ENCODE data around the gene DRC7.
"Not testable (repeated sequence)": the region's sequence is repeated elsewhere in the genome, so short reads cannot be mapped to it uniquely, and the experiment has no call there.

Gene DRC7

DNA sequence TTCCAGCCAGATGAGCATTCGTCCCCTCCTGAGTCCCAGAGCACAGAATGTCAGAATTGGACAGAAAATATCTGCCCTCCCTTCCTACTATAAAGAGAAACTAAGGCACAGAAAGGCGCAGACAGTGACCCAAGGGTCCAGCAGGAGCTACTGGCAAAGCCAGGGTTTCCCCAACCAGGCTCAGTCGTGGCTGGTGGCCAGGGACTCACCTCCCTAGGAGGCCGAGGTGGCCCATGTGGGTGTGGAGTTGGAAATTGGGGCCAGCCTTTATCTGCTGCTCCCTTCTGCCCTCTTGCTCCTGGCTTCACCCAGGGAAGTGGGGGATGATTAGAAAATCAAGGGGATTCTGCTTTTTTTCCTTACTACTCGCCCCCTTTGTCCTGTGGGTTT is 1.1 kb downstream of the DRC7 start:
- no peak for DNase-seq

DNA sequence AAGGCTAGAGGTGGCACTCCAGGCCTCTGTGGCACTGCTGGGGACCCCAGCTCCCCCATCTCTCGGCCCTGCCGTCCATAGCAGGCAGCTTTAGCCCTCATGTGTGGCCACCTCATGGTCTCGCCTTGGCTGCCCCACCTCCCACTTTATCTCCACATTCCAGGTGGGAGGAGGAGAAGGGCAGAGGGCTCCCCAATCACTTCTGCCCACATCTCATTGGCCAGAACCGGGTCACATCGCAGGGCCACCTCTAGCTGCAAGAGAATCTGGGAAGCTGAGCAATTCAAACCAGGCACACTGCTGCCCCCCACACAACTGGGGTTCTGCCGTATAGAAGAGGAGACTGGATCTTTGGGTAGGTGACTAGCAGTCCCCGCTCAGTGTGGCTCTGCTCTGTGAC is 1.6 kb downstream of the DRC7 start:
- no peak for DNase-seq

DNA sequence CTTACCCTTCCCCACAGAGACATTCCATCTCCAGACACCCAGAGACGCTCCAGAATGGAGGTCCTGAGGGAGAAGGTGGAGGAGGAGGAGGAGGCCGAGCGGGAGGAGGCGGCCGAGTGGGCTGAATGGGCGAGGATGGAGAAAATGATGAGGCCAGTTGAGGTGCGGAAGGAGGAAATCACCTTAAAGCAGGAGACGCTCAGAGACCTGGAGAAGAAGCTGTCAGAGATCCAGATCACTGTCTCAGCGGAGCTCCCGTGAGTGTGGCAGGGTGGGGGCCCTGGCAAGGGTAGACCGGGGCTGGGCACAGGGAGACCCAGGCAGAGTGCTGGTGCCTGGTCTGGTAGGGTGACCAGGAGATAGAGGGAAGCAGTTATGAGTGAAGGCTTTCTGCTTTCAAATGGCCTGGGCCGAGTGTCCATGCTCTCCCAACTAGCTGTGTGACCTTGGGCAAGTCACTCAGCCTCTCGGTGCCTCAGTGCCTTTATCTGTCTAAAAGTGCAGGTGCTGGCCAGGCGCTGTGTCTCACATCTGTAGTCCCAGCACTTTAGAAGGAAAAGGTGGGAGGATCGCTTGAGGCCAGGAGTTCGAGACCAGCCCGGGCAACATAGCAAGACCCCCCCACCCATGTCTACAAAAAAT is 3.4 kb downstream of the DRC7 start:
- no peak for DNase-seq

DNA sequence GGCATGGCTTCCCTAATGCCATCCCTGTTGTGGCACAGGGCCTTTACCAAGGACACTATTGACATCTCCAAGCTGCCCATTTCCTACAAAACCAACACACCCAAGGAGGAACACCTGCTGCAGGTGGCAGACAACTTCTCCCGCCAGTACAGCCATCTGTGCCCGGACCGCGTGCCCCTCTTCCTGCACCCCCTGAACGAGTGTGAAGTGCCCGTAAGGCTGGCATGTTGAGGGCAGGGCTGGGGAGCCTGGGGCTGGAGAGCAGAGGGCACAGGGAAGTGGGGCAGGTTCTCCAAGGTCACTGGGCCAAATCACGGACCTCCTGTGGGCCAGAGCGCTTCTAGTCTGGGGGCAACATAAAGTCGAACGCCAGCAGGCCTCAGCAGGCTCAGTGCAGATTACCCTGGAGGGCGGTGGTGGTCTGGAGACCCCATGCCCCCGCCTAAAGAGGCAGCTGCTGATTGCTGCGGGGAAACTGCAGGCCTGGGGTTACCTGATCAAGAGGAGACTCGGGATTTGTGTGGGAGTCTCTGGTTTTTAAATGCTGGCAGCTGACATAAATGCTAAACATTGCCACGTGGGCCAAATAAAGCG is 4.3 kb downstream of the DRC7 start:
- DNase-seq: no peak

DNA sequence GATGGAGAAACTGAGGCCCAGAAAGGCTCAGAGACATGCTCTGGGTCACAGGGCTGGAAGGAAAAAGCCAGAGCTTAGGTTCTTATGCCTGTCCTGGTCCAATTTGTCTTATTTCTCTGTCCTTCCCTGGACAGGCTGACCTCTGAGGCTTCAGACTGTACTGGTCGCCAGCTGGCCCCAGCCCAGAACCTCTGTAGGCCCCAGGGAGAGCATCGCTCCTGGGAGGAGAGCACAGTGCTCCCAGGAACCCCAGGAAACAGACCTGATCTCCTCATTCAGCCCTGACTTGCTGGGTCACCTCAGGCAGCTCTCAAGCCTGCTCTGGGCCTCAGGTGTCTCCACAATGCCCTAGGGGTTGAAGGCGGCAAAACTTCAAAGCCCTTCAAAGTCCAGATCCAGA is 4.9 kb downstream of the DRC7 start:
- no peak for DNase-seq

DNA sequence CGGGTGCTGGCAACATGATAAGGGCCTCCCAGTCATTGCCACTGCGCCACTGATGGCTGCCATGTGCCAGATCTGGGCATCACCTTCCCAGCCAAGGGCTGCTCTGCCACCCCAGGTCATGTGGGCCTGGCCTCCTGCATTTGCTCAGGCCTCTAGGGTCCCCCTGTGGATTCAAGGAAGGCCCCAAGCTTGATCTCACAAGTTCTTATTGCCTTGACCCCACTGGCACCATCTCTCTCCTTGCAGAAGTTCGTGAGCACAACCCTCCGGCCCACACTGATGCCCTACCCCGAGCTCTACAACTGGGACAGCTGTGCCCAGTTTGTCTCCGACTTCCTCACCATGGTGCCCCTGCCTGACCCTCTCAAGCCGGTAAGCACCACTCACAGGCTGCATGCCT is 5.3 kb downstream of the DRC7 start:
- no peak for DNase-seq

DNA sequence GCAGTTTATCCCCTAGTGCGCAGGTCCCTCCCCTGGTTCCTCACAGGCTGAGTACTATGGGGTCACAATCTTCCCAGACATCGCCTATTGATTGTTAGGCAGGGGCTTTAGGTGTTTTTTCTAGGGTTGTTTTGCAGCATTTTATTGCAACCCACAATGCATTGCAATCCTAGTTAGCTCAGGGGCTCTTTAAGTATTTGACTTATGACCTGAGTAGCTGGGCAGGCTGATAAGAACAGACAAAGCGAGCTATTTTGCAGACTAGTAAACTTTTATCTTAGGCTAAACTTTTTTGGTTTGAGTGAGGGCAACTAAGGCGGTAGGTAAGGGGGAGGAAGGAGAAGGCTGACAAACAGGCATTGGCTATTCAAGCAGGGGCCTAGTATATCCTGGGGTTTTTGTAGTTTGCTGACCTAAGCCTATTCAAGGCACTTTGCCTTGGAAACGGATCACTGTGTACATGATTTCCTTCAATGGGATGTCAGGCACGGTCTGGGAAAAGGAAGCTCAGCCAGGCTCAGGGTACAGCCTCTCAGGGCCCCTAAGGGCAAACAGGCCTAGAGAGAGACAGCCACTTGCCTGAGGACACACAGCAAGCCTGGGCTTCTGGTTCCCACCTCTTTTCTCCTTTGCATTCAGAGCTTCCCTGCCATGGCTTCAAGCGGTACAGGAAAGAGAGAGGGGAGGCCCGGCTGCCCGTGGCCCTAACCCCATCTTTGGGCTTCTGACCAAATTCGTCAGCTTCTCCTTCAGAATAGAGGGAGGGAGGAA is 6.4 kb downstream of the DRC7 start:
- DNase-seq: no peak

DNA sequence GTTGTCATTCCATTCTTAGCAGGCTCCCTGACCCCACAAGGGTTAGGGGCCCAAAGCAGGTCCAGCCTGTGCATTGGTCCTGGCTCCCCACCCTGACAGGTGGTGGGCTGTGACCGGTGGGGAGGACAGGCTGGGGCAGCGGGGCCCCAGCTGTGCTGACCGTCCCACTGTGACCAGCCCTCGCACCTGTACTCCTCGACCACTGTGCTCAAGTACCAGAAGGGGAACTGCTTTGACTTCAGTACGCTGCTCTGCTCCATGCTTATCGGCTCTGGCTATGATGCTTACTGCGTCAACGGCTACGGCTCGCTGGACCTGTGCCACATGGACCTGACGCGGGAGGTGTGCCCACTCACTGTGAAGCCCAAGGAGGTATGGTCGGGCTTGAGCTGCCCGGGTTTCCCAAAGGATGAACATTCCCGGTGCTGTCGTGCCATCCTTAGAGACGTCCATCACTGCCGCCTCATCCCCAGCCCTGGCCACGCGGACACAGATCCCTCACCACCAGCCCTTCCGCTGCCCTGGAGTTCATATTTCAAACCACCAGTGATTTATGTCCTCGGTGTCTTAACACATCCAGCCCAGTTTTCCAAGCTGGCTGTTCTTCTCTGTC is 7.3 kb downstream of the DRC7 start:
- no peak for DNase-seq

DNA sequence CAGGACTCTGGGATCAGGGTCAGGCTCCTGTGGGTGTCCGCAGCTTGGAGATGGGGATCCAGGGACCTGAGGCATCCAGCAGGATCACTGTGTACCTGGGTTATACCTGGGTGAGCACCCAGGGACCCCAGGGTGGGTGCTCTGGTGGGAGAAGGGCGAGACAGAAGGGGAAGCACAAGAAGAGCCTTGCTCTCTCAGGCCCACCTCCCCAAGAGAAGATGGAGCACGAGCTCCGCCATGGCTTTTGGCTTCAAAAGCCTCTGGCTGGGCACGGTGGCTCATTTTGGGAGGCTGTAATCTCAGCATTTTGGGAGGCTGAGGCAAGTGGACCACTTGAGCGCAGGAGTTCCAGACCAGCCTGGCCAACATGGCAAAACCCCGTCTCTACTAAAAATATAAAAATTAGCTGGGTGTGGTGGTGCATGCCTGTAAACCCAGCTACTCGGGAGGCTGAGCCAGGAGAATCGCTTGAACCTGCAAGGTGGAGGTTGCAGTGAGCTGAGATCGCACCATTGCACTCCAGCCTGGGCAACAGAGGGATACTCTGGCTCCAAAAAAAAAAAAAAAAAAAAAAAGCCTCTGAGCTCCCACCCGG is 8.9 kb downstream of the DRC7 start:
- no peak for DNase-seq

DNA sequence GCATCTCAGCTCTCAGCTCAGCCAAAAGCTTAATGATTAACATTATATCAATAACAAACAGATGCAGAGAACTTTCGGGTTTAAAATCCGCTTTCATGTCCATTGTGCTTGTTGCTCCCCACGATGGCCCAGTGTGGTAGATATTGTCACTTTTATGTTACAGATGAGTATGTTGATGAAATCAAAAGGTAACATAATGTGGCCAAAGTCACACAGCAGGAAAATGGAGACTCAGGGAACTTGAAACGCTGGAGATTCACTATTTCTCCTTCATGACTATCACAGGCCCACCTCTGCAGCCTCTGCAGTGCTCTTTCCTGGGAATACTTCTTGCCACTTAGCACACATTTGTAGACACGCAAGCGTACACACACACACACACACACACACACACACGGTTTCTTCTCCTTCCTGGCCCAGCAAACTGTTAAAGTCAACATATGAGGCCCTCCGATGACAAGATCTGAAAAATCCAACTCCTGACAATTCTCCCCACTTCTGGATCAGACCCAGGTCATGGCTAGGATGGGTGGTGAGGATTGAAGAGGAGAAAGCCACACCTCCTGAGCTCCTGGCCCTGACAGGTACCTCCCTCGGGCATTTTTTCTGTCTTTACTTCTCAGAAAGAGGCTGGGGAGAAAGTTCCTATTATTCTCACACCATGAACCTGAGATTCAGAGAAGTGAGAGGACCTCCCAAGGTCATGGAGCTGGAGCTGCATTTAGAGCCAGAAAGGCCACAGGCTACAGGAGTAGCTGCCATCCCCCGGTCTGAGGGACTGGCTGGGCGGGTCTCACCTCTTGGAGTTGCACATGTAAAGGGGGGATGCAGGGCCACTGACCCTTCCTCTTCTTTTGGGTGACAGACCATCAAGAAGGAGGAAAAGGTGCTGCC is 9.7 kb downstream of the DRC7 start:
- DNase-seq: no peak

DNA sequence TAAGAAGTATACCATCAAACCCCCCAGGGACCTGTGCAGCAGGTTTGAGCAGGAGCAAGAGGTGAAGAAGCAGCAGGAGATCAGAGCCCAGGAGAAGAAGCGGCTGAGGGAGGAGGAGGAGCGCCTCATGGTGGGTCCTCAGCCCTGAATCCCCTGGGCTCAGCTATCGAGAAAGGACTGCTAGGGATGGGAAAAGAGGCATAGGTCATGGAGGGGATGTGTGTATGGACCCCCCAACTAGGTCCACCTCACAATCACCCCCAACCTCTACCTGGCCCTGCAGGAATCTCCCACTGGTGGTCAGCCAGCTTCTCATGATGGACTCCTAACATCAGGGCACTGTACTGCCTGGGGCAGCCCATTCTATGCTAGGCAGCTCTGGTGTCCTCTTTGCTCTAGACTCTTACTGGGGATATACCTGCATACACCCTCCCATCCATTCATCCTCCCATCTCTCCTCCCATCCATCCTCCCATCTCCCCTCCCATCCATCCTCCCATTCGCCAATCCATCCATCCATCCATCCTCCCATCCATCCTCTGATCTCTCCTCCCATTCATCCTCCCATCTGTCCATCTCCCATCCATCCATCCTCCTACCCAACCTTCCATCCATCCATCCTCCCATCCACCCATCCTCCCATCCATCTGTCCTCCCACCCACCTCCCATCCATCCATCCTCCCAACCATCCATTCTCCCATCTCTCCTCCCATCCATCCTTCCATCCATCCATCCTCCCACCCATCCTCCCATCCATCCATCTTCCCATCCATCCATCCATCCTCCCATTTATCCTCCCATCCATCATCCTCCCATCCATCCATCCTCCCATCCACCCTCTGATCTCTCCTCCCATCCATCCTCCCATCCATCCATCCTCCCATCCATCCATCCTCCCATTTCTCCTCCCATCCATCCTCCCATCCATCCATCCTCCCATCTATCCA is 10.6 kb downstream of the DRC7 start:
- no peak for DNase-seq

DNA sequence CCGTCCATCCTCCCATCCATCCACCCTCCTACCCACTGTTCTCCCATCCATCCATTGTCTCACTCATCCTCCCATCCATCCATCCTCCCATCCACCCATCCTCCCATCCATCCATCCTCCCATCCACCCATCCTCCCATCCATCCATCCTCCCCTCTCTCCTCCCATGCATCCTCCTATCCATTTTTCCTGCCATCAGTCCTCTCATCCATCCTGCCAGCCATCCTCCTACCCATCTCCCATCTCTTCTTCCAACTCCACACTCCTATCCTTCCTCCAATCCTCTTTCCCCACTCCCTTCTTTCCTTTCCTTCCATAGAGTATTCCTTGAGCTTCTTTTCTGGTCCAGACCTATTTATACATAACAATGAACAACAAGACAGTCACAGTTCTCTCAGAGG is 12.1 kb downstream of the DRC7 start:
- DNase-seq: no peak

DNA sequence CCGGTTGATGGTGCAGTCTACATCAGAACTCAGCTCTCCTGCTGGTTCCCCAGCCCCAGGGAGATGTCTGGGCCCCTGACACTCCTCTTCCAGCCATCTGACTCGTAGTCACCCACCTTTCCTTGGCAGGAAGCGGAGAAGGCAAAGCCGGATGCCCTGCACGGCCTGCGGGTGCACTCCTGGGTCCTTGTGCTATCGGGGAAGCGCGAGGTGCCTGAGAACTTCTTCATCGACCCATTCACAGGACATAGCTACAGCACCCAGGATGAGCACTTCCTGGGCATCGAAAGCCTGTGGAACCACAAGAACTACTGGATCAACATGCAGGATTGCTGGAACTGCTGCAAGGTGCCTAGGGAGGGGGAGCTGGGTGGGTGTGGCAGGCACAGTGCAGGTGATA is 12.7 kb downstream of the DRC7 start:
- no peak for DNase-seq

DNA sequence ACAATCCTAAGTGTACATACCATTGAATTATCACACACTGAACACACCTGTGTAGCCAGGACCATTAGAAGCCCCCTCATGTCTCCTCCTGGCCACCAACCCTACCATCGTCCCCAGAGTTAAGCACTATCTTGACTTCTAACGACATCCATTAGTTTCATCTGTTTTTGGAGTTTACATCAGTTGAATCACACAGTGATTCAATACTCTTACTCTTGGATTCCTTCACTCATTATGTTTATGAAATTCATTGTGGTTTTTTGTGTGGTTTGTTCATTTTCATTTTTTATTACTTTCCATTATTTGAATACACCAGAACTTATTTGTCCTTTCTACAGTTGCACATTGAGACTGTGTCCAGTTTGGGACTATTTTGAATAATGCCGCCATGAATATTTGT is 13.6 kb downstream of the DRC7 start:
- no peak for DNase-seq

DNA sequence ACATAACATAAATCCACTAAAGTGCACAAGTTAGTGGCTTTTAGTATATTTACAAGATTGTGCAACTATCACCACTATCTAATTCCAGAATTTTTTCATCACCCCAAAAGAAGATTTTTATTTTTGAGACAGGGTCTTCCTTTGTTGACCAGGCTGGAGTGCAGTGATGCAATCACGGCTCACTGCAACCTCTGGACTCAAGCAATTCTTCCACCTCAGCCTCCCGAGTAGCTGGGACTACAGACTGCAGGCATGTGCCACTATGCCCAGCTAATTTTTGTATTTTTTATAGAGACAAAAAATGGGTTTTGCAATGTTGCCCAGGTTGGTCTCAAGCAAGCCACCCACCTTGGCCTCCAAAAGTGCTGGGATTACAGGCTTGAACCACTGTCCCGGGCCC is 15.1 kb downstream of the DRC7 start:
- no peak for DNase-seq

DNA sequence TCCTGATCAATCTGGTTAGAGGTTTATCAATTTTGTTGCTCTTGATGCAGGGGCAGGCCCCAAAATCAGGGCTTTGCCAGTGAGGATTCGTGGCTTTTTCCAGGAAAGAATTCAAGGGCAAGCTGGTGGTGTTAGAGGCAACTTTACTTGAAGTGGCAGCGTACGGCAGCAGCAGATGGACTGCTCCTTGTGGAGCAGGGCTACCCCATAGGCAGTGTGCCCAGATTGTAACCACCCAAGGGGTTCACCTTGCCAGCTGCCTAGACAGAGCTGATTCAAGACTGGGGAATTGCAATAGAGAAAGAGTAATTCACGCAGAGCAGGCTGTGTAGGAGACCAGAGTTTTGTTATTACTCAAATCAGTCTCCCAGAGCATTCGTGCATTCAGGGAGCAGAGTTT is 16.7 kb downstream of the DRC7 start:
- DNase-seq: no peak

DNA sequence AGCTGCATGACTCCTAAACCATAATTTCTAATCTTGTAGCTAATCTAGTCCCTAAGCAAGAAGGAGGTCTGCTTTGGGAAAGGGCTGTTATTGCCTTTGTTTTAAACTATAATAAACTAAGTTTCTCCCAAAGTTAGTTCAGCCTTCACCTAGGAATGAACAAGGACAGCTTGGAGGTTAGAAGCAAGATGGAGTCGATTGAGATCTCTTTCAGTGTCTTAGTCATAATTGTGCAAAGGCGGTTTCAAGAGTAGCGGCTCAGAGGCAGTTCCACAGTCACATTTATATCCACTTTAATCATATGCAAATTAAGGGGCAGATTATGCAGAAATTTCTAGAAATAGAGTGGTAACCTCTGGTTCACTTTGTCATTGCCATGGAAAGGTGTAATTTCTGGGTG is 17.4 kb downstream of the DRC7 start:
- no peak for DNase-seq

DNA sequence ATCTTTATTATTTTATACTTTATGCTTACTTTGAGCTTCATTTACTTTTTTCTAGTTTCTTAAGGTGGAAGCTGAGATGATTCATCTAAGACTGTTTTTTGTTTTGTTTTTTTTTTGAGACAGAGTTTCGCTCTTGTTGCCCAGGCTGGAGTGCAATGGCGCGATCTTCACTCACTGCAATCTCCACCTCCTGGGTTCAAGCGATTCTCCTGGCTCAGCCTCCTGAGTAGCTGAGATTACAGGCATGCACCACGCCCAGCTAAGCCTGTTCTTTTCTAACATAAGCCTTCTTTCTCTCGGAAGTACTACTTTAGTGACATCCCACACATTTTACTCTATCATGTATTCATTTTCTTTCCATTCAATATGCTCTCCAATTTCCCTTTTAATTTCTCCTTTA is 18.0 kb downstream of the DRC7 start:
- not testable (repeated sequence) for DNase-seq

DNA sequence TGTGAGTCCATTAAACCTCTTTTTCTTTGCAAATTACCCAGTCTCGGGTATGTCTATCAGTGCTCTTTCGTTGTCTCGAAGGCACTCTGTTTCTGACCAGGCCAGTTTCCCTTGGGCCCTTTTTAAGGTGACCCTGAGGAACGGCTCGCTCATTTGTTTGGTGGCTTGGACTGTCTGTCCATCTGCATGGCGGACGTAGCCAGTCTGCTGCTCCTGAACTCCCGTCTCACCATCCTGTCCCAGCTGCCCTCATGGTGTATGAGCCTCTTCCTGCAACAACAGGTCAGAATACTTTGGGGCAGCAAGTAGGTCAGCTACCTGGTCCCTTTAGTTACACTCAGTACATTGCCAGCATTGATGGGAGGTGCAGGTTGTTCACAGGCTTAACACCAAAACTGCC is 19.0 kb downstream of the DRC7 start:
- no peak for DNase-seq

DNA sequence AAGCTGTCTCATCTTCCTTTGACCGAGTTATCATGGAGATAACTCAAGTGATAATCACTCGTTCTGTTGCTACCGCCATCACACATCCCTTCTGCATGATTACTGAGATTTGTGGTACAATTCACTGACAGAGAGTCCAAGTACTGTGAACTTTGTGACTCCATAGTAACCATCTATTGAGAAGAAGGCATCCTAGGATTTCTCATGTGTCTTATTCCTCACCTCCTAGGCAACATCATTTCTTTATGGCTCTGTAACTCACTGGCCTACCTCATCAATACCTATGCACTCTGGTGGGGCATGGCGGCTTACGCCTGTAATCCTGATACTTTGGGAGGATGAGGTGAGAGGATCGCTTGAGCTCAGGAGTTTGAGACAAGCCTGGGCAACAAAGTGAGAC is 19.4 kb downstream of the DRC7 start:
- DNase-seq: no peak

DNA sequence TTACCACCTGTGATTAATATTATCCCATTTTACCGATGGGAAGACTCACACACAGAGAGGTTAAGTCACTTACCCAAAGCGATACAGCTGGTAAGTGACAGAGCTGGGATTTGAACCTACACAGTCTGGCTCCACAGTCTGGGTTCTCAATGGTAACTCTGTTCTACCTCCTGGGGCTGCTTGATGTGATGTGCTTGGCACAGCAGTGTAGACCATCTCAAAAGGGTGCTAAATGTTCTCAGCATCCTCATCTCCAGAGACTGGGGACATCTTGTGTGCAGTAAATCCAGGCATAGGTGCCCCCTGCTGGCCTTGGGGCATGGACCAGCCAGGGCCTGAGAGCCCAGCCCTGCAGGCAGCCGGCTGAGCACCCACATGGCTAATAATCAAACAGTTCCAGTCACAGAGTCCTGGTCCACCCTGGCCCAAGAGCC is 25.6 kb downstream of the DRC7 start:
- no peak for DNase-seq

Measured in SIG-M5 (cell line).